ENCODE measurements around the gene TRPM8. TPM values are rescaled to one million over a fixed set of nuclear protein-coding genes. Genes with fewer than 3 reads are reported as not detected.

Gene TRPM8
- total RNA-seq, 3 donors from 2014 or later (not counting 1 experiment from before 2014, with no cell fraction given): not detected

GRCh38 chr2:233953087-233953801 is 36.1 kb downstream of the TRPM8 start:
- no peak for DNase-seq
- no peaks in the 10 kb centered on the region for H3K9me3 Mint-ChIP-seq
- no peak for ATAC-seq
- no peaks in the 10 kb centered on the region for H3K36me3 Mint-ChIP-seq
- WGBS (ENCODE audit: insufficient coverage): 74% methylated on average over 6 of the region's 7 CpGs
- H3K27ac Mint-ChIP-seq: no peak overlapping the region
- intact Hi-C loops (cut with micrococcal nuclease): no loop called here
- Histone ChIP-seq H3K27me3 (ENCODE audit: control insufficient read depth, insufficient read depth, low read length) (peaks cover 4% of the 10 kb centered on the region), H3K27ac (ENCODE audit: low read length) (no peak overlapping the region), H3K4me3 (ENCODE audit: low read length) (no peak overlapping the region), H3K9me3 (ENCODE audit: control insufficient read depth, insufficient read depth, low read length) (no peaks in the 10 kb centered on the region), H3K36me3 (ENCODE audit: control insufficient read depth, insufficient read depth, low read length) (no peaks in the 10 kb centered on the region), H3K4me1 (ENCODE audit: control insufficient read depth, insufficient read depth, low read length) (no peaks in the 10 kb centered on the region)
- no peaks in the 10 kb centered on the region for H3K4me1 Mint-ChIP-seq
- H3K27me3 Mint-ChIP-seq (ENCODE audit: low read depth in 2 of 2): peaks cover 30 to 60% of the 10 kb centered on the region in 2 donors
- no peak for TF ChIP-seq CTCF (IDR thresholded peaks at IDR 0.05)
- no peak overlapping the region for H3K4me3 Mint-ChIP-seq

- Mint-ChIP-seq H3K27ac (no peak overlapping the region), H3K36me3 (no peaks in the 10 kb centered on the region), H3K4me3 (no peak overlapping the region), H3K27me3 (ENCODE audit: low read depth in 2 of 2) (peaks cover 9 to 28% of the 10 kb centered on the region in 2 donors), H3K4me1 (no peaks in the 10 kb centered on the region), H3K9me3 (no peaks in the 10 kb centered on the region)
- no peaks in the 10 kb centered on the region for H3K9me3 ChIP-seq (ENCODE audit: control insufficient read depth, insufficient read depth, low read length)
- H3K27me3 ChIP-seq (ENCODE audit: control insufficient read depth, insufficient read depth, low read length): no peaks in the 10 kb centered on the region
- DNase-seq (no peak), ATAC-seq (no peak)
- H3K4me3 ChIP-seq (ENCODE audit: low read length): no peak overlapping the region
- 46% methylated on average over 1 of the region's 2 CpGs for WGBS (ENCODE audit: insufficient coverage)
- no peaks in the 10 kb centered on the region for H3K36me3 ChIP-seq (ENCODE audit: control insufficient read depth, insufficient read depth, low read length)
- no peak for TF ChIP-seq CTCF (IDR thresholded peaks at IDR 0.05)
- intact Hi-C loops (cut with micrococcal nuclease): no loop called here
- no peaks in the 10 kb centered on the region for H3K4me1 ChIP-seq (ENCODE audit: control insufficient read depth, insufficient read depth, low read length)
- H3K27ac ChIP-seq (ENCODE audit: low read length): no peak overlapping the region
Observed at GRCh38 chr2:233960203-233960602, 43.0 kb downstream of the TRPM8 start.

- H3K4me1 ChIP-seq (ENCODE audit: control insufficient read depth, insufficient read depth, low read length): peaks cover 5% of the 10 kb centered on the region
- no peaks in the 10 kb centered on the region for H3K36me3 ChIP-seq (ENCODE audit: control insufficient read depth, insufficient read depth, low read length)
- no peak for TF ChIP-seq CTCF (IDR thresholded peaks at IDR 0.05)
- Mint-ChIP-seq H3K27ac (no peak overlapping the region), H3K36me3 (no peaks in the 10 kb centered on the region), H3K27me3 (ENCODE audit: low read depth in 2 of 2) (peaks cover 2 to 22% of the 10 kb centered on the region in 2 donors), H3K9me3 (no peaks in the 10 kb centered on the region), H3K4me1 (peaks cover 3% of the 10 kb centered on the region in 2 donors), H3K4me3 (no peak overlapping the region)
- H3K9me3 ChIP-seq (ENCODE audit: control insufficient read depth, insufficient read depth, low read length): no peaks in the 10 kb centered on the region
- H3K4me3 ChIP-seq (ENCODE audit: low read length): no peak overlapping the region
- 85% methylated on average over 7 of the region's 7 CpGs for WGBS (ENCODE audit: insufficient coverage)
- ATAC-seq (no peak), DNase-seq (no peak)
- intact Hi-C loops (cut with micrococcal nuclease): no loop called here
- no peaks in the 10 kb centered on the region for H3K27me3 ChIP-seq (ENCODE audit: control insufficient read depth, insufficient read depth, low read length)
- H3K27ac ChIP-seq (ENCODE audit: low read length): no peak overlapping the region
Observed at GRCh38 chr2:233961905-233962304, 44.7 kb downstream of the TRPM8 start.

- no peaks in the 10 kb centered on the region for H3K9me3 ChIP-seq (ENCODE audit: control insufficient read depth, insufficient read depth, low read length)
- no peak overlapping the region for H3K4me3 Mint-ChIP-seq
- peaks cover 11 to 17% of the 10 kb centered on the region in 2 donors for H3K4me1 Mint-ChIP-seq
- no peak overlapping the region for H3K4me3 ChIP-seq (ENCODE audit: low read length)
- H3K27ac ChIP-seq (ENCODE audit: low read length): no peak overlapping the region
- DNase-seq (no peak), ATAC-seq (no peak)
- 96% methylated on average over 9 of the region's 9 CpGs for WGBS (ENCODE audit: insufficient coverage)
- H3K27ac Mint-ChIP-seq: no peak overlapping the region
- peaks cover 22% of the 10 kb centered on the region for H3K4me1 ChIP-seq (ENCODE audit: control insufficient read depth, insufficient read depth, low read length)
- no peaks in the 10 kb centered on the region for H3K9me3 Mint-ChIP-seq
- intact Hi-C loops (cut with micrococcal nuclease): no loop called here
- H3K27me3 ChIP-seq (ENCODE audit: control insufficient read depth, insufficient read depth, low read length): no peaks in the 10 kb centered on the region
- no peak for TF ChIP-seq CTCF (IDR thresholded peaks at IDR 0.05)
- no peaks in the 10 kb centered on the region for H3K36me3 ChIP-seq (ENCODE audit: control insufficient read depth, insufficient read depth, low read length)
- H3K36me3 Mint-ChIP-seq: no peaks in the 10 kb centered on the region
- peaks cover 2 to 22% of the 10 kb centered on the region in 2 donors for H3K27me3 Mint-ChIP-seq (ENCODE audit: low read depth in 2 of 2)
Observed at GRCh38 chr2:233964581-233964980, 47.4 kb downstream of the TRPM8 start.

All from natural killer cell (primary cell).